ENCODE data around the gene SF3A2.

Gene SF3A2

DNA sequence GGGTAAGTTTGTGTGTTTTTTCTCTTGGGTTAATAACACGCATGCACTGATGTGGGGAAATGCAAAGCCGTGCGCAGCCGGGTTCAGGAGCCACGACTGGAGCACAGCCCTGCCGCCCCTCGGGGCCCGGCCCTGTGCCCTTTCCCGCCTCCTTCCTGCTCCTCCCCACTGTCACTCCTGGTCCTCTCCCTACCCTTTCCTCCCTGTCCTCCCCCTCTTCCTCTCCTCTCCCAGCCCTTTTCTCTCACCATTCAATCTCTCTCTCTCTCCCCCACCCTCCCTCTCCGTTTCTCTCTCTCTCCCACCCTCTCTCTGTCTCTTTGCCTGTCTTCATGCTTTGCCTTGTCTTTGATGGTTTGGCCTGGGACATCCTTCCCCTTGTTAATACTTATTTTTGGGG lies 27.6 kb upstream of the SF3A2 start:
- no peak for DNase-seq

DNA sequence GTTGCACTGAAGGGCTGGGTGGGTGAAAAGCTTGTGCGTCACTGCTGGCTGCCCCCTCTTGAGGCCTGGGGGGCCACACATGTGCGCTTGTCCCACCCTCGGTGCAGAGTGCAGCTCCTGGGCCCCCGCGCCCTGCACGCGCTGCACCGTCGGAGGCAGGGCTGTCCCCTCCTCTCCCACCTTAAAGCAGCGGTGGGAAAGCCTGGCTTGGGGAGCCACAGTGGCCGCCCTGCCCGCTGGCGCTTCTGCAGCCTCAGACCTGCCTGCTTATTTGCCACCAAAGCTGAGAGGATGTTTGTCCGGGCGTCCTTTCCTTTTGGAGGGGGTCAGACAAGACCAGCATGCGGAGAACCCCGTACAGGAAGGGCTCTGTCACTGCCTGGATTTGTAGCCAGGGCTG lies 27.2 kb upstream of the SF3A2 start:
- DNase-seq: no peak

GRCh38 chr19:2210206-2210605 lies 26.4 kb upstream of the SF3A2 start:
- DNase-seq: no peak

DNA sequence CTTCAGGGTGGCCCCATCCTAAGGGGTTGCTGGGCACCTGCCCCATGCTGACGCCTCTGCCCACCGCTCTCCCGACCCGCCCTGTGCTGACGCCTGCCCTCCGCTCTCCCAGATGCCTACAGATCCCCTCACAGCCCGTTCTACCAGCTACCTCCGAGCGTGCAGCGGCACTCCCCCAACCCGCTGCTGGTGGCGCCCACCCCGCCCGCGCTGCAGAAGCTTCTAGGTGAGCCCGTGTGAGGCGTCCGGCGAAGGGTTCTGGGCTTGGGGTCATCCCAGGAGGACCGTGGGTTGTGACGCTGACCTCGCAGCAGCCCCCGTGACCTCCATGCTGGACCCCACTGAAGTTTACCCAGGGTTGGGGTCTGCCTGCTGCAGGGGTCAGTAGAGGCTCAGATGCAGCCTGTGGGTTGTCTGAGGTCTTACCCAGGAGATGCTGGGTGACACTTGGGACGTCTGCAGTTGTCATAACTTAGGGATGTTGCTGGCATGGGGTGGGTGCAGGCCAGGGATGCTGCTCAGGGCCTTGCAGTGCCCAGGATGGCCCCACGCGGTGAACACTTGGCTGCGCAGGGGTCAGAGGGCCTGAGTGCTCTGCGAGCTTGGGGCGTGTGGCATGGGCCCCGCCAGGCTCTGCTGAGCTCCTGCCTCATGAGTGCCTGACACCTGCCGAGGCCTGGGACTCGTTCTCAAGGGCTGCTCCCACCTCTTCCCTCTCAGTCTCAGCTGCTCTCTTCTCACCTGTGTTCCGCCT lies 25.5 kb upstream of the SF3A2 start:
- DNase-seq: no peak

- no peak for DNase-seq
Measured at GRCh38 chr19:2212861-2213711, 23.5 kb upstream of the SF3A2 start.

DNA sequence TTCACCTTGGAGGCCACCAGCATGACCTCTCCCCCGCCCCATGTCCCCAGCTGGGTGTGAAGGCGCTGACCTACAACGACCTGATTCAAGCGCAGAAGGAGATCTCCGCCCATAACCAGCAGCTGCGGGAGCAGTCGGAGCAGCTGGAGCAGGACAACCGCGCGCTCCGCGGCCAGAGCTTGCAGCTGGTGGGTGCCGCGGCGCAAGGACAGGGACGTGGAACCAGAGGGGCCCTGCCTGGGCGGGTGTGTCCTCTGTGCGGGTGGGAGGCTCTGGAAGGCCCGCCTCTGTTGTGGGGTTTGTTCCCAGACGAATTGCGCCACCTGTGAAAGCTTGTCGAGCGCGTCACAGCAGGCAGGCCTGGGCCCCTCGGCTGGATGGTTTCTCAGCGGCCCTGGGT lies 22.8 kb upstream of the SF3A2 start:
- DNase-seq: no peak

GRCh38 chr19:2214251-2214650 lies 22.4 kb upstream of the SF3A2 start:
- no peak for DNase-seq

- DNase-seq: no peak
Measured at GRCh38 chr19:2215281-2215751, 21.3 kb upstream of the SF3A2 start.

- DNase-seq: no peak
Measured at GRCh38 chr19:2216361-2217225, 20.0 kb upstream of the SF3A2 start.

DNA sequence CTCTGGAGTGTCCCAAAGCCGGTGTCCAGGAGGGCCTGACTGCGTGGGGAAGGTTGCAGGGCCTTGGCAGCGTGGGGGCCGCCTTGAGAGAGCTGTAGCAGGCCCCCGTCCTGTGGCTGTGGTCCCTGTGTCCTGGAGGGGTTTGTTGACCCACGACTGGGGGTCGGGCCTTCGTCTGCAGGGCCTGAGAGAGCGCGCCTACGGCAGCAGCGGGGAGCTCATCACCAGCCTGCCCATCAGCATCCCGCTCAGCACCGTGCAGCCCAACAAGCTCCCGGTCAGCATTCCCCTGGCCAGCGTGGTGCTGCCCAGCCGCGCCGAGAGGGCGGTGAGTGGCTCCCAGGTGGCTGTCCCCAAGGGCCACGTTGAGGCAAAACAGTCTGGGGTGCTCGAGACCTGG lies 19.0 kb upstream of the SF3A2 start:
- no peak for DNase-seq

- DNase-seq: no peak
Measured at GRCh38 chr19:2219726-2220125, 16.9 kb upstream of the SF3A2 start.

DNA sequence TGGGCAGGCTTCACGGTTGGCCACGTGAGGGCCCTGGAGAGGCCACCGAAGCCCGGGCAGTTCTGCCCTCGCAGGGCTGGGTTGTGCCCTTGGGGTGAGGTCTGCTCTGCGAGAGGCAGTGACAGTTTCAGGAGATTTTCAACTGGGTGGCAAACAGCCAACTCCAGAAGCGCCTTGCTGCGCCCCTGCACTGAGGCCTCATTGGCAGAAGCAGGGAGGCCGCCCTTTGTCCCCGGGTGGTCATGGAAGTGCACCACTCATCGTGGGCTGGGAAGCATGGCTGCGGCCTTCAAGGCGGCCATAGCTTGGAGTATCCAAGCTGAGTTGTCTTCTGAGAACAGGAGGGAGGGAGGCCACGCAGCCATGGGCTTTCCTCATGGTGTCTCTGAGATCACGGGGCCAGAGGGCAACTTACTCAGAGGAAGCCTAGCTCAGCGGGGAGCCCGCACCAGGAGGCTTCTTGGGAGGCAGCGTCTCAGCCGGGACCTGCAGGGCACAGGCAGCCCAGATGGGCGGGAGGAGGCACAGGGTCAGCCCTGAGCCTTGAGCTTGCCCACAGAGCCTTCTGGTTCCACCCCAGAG lies 15.3 kb upstream of the SF3A2 start:
- DNase-seq: no peak

GRCh38 chr19:2221918-2222317 lies 14.7 kb upstream of the SF3A2 start:
- no peak for DNase-seq

DNA sequence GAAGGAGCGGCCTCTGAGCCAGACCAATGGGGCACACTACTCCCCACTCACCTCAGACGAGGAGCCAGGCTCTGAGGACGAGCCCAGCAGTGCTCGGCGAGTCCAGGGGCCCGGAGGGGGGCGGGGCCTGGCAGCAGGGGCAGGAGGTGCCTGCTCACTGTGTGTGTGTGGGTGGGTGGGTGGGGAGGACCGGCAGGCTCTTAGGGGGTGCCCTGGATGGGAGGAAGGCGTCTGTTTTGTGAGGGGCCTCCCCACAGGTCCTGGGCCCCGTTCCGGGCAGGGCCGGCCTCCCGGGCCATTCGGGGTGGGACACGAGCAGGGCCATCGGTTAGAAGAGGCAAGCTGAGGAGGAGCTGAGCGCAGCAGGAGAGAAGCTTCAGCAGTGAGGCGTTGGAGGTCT lies 13.2 kb upstream of the SF3A2 start:
- no peak for DNase-seq

DNA sequence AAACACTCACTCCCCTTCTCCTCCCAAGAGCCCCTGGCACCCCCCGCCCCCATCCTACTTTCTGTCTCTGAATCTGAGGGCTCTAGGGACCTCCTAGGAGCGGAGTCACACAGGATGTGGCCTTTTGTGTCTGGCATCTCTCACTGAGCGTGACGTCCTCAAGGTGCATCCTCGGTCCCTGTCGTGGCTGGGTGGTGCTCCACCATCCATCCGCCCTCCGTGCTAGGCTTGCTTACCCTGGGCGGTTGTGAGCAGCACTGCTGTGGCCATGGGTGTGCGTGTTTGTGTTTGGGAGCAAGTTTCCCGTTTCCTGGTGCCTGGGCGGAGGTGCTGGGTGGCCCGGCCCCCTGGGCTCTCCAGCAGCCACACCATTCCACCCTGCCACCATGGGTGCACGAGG lies 12.7 kb upstream of the SF3A2 start:
- no peak for DNase-seq

GRCh38 chr19:2224754-2225349 lies 11.8 kb upstream of the SF3A2 start:
- DNase-seq: no peak

DNA sequence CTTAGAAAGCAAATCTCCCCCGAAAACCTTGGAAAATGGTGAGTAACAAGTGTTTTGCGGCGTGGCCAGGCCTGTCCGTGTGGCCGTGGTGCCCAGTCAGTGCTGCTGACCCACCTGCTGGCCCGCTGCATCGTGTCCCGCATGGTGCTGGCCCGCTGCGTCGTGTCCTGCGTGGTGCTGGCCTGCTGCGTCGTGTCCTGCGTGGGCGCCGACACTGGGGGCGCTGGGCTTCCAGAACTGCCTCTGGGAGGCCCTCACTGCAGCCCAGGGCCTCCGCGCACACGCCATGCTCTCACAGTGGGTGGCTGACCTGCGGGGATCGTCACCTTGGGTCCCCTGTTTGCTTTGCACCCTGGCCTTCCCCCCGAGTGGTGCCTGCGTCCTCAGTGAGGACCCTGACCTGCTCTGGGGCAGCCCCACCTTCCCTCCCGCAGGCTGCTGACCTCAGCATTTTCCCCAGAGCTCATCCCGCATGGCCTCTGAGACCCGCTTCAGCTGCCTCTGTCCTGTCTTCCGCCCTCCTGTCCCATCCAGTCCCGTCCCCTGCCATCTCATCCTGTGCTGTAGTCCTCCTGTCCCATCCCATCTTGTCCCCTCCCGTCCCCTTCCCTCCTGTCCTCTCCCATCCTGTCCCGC lies 11.1 kb upstream of the SF3A2 start:
- no peak for DNase-seq

DNA sequence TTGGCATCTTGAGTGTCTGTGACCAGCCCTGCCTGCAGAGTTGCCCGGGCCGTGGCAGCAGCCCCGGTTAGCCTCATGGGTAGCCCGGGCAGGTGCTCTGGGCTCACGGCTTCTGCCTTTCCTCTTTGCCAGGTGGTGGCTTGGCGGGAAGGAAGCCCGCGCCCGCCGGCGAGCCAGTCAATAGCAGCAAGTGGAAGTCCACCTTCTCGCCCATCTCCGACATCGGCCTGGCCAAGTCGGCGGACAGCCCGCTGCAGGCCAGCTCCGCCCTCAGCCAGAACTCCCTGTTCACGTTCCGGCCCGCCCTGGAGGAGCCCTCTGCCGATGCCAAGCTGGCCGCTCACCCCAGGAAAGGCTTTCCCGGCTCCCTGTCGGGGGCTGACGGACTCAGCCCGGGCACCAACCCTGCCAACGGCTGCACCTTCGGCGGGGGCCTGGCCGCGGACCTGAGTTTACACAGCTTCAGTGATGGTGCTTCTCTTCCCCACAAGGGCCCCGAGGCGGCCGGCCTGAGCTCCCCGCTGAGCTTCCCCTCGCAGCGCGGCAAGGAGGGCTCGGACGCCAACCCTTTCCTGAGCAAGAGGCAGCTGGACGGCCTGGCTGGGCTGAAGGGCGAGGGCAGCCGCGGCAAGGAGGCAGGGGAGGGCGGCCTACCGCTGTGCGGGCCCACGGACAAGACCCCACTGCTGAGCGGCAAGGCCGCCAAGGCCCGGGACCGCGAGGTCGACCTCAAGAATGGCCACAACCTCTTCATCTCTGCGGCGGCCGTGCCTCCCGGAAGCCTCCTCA lies 10.4 kb upstream of the SF3A2 start:
- no peak for DNase-seq

DNA sequence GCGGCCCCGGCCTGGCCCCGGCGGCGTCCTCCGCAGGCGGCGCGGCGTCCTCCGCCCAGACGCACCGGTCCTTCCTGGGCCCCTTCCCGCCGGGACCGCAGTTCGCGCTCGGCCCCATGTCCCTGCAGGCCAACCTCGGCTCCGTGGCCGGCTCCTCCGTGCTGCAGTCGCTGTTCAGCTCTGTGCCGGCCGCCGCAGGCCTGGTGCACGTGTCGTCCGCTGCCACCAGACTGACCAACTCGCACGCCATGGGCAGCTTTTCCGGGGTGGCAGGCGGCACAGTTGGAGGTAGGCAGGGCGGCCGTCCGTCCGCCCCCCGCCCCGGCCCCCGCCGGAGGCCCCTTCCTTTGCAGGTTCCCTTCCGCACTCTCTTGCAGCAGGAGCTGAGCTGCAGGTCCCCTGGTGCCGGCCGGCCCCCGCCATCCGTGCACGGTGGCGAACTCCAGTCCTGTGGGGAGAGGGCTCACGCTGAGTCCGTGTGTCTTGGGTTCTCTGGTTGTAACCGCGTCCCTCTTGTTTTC lies 9.7 kb upstream of the SF3A2 start:
- no peak for DNase-seq

DNA sequence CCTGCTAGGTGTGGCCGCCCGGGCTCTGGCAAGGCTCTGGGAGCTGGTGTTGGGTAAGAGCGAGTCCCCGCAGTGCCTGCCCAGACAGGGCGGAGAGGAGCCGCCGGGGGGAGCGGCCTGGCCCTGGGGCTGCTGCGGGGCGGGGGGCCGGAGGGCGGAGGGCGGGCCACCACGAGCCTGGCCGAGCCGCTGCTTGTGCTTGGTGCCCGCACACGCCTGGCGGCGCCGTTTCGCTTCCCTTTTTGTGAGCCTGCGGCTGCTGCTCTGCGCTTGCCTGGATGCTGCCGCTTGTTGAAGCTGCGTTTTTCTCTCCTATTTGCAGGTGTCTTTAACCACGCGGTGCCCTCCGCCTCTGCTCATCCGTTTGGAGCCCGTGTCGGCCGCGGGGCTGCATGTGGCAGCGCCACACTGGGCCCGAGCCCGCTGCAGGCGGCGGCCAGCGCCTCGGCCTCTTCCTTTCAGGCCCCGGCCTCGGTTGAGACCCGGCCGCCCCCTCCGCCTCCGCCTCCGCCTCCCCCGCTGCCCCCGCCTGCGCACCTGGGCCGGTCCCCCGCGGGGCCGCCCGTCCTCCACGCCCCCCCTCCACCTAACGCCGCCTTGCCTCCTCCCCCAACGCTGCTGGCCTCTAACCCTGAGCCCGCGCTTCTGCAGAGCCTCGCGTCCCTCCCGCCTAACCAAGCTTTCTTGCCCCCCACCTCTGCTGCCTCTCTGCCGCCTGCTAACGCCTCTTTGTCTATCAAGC lies 9.0 kb upstream of the SF3A2 start:
- DNase-seq: no peak
